ENCODE data around the gene VASH2.

DNA sequence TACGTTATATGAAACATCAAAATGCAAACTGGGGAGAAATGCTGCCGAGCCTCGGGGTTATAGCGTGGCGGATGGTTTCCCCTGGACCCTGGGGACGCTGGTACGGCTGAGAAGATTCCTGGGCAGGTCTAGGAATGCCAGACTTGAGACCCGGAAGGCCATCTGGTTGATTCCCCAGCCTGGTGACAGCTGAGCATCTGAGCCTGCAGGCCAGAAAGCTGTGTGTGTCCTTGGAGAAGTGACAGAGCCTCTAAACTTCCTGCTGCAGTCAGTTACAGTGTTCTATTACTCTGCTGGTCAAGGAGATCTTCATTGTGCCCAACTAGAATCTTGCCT lies 2.3 kb downstream of the VASH2 start:
- TF ChIP-seq, protein P1, sequence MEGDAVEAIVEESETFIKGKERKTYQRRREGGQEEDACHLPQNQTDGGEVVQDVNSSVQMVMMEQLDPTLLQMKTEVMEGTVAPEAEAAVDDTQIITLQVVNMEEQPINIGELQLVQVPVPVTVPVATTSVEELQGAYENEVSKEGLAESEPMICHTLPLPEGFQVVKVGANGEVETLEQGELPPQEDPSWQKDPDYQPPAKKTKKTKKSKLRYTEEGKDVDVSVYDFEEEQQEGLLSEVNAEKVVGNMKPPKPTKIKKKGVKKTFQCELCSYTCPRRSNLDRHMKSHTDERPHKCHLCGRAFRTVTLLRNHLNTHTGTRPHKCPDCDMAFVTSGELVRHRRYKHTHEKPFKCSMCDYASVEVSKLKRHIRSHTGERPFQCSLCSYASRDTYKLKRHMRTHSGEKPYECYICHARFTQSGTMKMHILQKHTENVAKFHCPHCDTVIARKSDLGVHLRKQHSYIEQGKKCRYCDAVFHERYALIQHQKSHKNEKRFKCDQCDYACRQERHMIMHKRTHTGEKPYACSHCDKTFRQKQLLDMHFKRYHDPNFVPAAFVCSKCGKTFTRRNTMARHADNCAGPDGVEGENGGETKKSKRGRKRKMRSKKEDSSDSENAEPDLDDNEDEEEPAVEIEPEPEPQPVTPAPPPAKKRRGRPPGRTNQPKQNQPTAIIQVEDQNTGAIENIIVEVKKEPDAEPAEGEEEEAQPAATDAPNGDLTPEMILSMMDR (IDR thresholded peaks at IDR 0.05; ENCODE audit: insufficient read depth, low read length, poor library complexity, severe bottlenecking): no peak
- no peak for TF ChIP-seq EZH2phosphoT487 (conservative IDR thresholded peaks at IDR 0.05; ENCODE audit: low read length)
